Mesenchymal stem cell (in vitro differentiated cells and primary cell): Measurements from ENCODE around the gene GDPD1.
"Not testable (repeated sequence)": the region's sequence is repeated elsewhere in the genome, so short reads cannot be mapped to it uniquely, and the experiment has no call there.

Experiments used
- DNase-seq: peaks from one replicate; pipeline ENCODE4 v3.0.0-alpha.2; 2013
- H2AFZ ChIP-seq: one replicate; pipeline ENCODE4 v1.6.1; 2013; ENCODE audit warnings: low read depth, mild to moderate bottlenecking, control low read depth, inconsistent platforms, low read length, moderate library complexity
- H2AK5ac ChIP-seq: 2 replicates; pipeline ENCODE4 v1.6.1; 2013; ENCODE audit warnings: low read length, moderate library complexity, mild to moderate bottlenecking, inconsistent platforms; ENCODE audit not compliant: severe bottlenecking
- H2BK120ac ChIP-seq: one replicate; pipeline ENCODE4 v1.6.1; 2013; ENCODE audit warnings: low read depth, mild to moderate bottlenecking, inconsistent platforms, low read length, moderate library complexity
- H2BK12ac ChIP-seq, 2 experiments: one replicate each; pipeline ENCODE4 v1.6.1; 2013; ENCODE audit warnings: inconsistent platforms in 2 of 2, low read length in 2 of 2, mild to moderate bottlenecking in 2 of 2, moderate library complexity in 2 of 2, control low read depth in 1 of 2
- H2BK15ac ChIP-seq: one replicate; pipeline ENCODE4 v1.6.1; 2013; ENCODE audit warnings: mild to moderate bottlenecking, low read depth, inconsistent platforms; ENCODE audit not compliant: poor library complexity, severe bottlenecking
- H2BK5ac ChIP-seq: 2 replicates; pipeline ENCODE4 v1.6.1; 2013; ENCODE audit warnings: low read depth, mild to moderate bottlenecking, low read length, control low read depth, inconsistent platforms; ENCODE audit not compliant: poor library complexity, severe bottlenecking
- H3K14ac ChIP-seq, 2 experiments: one replicate each; pipeline ENCODE4 v1.6.1; 2013; ENCODE audit warnings: inconsistent platforms in 2 of 2, low read length in 2 of 2, control low read depth in 1 of 2, mild to moderate bottlenecking in 1 of 2, moderate library complexity in 1 of 2
- H3K18ac ChIP-seq, 2 experiments: one replicate each; pipeline ENCODE4 v1.6.1; 2013; ENCODE audit warnings: inconsistent platforms in 2 of 2, low read length in 2 of 2, control low read depth in 1 of 2, low read depth in 1 of 2, mild to moderate bottlenecking in 1 of 2
- H3K23ac ChIP-seq, 2 experiments: one replicate each; pipeline ENCODE4 v1.6.1; 2013; ENCODE audit warnings: inconsistent platforms in 2 of 2, low read length in 2 of 2, mild to moderate bottlenecking in 2 of 2, moderate library complexity in 2 of 2, control low read depth in 1 of 2
- H3K27ac ChIP-seq: 2 replicates; pipeline ENCODE4 v1.5.1; 2013; ENCODE audit warnings: mild to moderate bottlenecking, moderate library complexity, low read length, control low read depth, inconsistent platforms; ENCODE audit not compliant: poor library complexity, severe bottlenecking
- H3K27me3 ChIP-seq, 2 experiments: 2 replicates each; pipeline versions ENCODE4 v1.6.1 to v1.7.0; 2013; ENCODE audit warnings: low read length in 2 of 2, mild to moderate bottlenecking in 2 of 2, moderate library complexity in 2 of 2, control low read depth in 1 of 2, inconsistent platforms in 1 of 2; ENCODE audit not compliant: control insufficient read depth in 1 of 2, insufficient read depth in 1 of 2
- H3K36me3 ChIP-seq, 2 experiments: 2 replicates each; pipeline versions ENCODE4 v1.6.1 to v1.7.0; 2013; ENCODE audit warnings: low read length in 2 of 2, control low read depth in 1 of 2, inconsistent platforms in 1 of 2, low read depth in 1 of 2, mild to moderate bottlenecking in 1 of 2; ENCODE audit not compliant: insufficient read depth in 2 of 2, control insufficient read depth in 1 of 2
- H3K4ac ChIP-seq, 2 experiments: one replicate each; pipeline ENCODE4 v1.6.1; 2013; ENCODE audit warnings: inconsistent platforms in 2 of 2, low read length in 2 of 2, mild to moderate bottlenecking in 2 of 2, moderate library complexity in 2 of 2, control low read depth in 1 of 2, low read depth in 1 of 2
- H3K4me1 ChIP-seq: 2 replicates; pipeline ENCODE4 v1.6.1; 2013; ENCODE audit warnings: low read depth, low read length, control low read depth; ENCODE audit not compliant: control insufficient read depth, insufficient read depth
- H3K4me2 ChIP-seq: 2 replicates; pipeline ENCODE4 v1.6.1; 2013; ENCODE audit warnings: low read length, mild to moderate bottlenecking, inconsistent platforms; ENCODE audit not compliant: poor library complexity, severe bottlenecking
- H3K4me3 ChIP-seq, 2 experiments: 2 replicates each; pipeline versions ENCODE4 v1.5.1 to v1.7.0; 2013; ENCODE audit warnings: low read length in 2 of 2, mild to moderate bottlenecking in 2 of 2, control low read depth in 1 of 2, low read depth in 1 of 2; ENCODE audit not compliant: insufficient read depth in 1 of 2
- H3K79me1 ChIP-seq: replicated peaks from 2 replicates; pipeline ENCODE4 v1.6.1; 2013; ENCODE audit warnings: mild to moderate bottlenecking, control low read depth, low read length, inconsistent platforms; ENCODE audit not compliant: poor library complexity, severe bottlenecking
- H3K9ac ChIP-seq: 2 replicates; pipeline ENCODE4 v1.7.0; 2013; ENCODE audit warnings: mild to moderate bottlenecking, low read length, moderate library complexity
- H3K9me3 ChIP-seq: 2 replicates; pipeline ENCODE4 v1.7.0; 2013; ENCODE audit warnings: mild to moderate bottlenecking, low read length; ENCODE audit not compliant: control insufficient read depth
- H4K8ac ChIP-seq: one replicate; pipeline ENCODE4 v1.6.1; 2013; ENCODE audit warnings: inconsistent platforms, mild to moderate bottlenecking, low read length, moderate library complexity
- H4K91ac ChIP-seq: one replicate; pipeline ENCODE4 v1.6.1; 2013; ENCODE audit warnings: mild to moderate bottlenecking, low read length, inconsistent platforms
- whole genome bisulfite sequencing: methylation state at CpG from one replicate; pipeline ENCODE4 v1.1.7; 2013; ENCODE audit warnings: mixed read lengths; 5-methylcytosine and 5-hydroxymethylcytosine counted together

Gene GDPD1

DNA sequence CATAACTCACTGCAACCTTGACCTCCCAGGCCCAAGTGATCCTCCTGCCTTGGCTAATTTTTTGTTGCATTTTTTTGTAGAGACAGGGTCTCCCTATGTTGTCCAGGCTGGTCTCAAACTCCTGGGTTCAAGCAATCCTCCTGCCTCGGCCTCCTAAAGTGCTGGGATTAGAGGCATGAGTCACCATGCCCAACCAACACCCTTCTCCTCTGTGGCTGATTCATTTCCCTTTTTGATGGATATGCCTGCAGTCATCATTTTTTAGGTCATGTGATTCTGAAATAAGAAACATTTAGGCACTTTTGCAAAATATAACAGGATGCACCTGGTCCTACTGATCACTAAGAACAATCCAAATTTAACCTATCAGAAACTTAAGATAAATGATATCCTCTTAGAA, 67.1 kb downstream of the GDPD1 start:
- Histone ChIP-seq H3K4me3 (no peak overlapping the region), H3K27me3 (no peaks in the 10 kb centered on the region), H3K9me3 (no peaks in the 10 kb centered on the region), H3K4me2 (no peak overlapping the region), H4K91ac (no peak overlapping the region), H3K4me1 (no peaks in the 10 kb centered on the region), H3K27ac (no peak overlapping the region), H3K4ac (no peak overlapping the region), H2BK5ac (no peak overlapping the region), H2BK12ac (no peak overlapping the region), H2BK15ac (no peak overlapping the region), H3K14ac (no peak overlapping the region), H2BK120ac (no peak overlapping the region), H4K8ac (no peak overlapping the region), H3K18ac (no peak overlapping the region), H3K23ac (no peak overlapping the region), H3K36me3 (no peaks in the 10 kb centered on the region), H2AFZ (no peak overlapping the region), H2AK5ac (no peak overlapping the region), H3K9ac (no peak overlapping the region), H3K79me1 (no peaks in the 10 kb centered on the region)
- DNase-seq, result no peak
- 0% methylated on average over 1 of the region's 1 CpG for WGBS

DNA sequence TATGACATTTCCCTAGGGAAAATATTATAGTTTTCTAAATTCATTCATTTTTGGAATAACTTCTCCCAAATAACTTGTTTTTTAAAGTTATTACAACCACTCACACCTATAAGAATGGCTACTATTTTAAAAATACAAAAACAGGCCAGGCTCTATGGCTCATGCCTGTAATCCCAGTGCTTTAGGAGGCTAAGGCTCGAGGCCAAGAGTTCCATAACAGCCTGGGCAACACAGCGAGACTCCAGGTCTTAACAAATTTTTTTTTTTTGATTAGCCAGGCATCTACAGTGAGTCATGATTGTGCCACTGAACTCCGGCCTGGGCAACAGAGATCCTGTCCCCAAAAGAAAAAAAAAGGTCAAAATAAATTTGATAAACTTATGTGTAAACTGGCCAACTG, 67.6 kb downstream of the GDPD1 start:
- Histone ChIP-seq H2AK5ac (no peak overlapping the region), H4K91ac (no peak overlapping the region)

DNA sequence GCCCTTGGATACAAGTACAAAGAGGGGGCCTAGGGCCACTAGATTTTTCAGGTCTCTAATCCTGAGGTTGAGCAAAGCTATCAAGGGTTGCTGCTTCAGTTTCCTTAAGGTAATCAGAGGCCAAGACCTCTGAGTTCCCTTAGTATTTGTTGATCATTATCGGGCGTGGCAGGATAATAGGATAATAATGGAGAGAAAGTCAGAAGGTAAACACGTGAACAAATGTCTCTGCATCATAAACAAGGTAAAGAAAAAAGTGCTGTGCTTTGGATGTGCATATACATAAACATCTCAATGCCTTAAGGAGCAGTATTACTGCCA, 69.6 kb downstream of the GDPD1 start:
- H3K9me3 ChIP-seq, result no peaks in the 10 kb centered on the region
- no peak overlapping the region for H2BK5ac ChIP-seq
- H2BK15ac ChIP-seq, result no peak overlapping the region
- no peak overlapping the region for H2BK120ac ChIP-seq
- no peak overlapping the region for H3K23ac ChIP-seq
- no peak overlapping the region for H3K4me2 ChIP-seq
- no peak overlapping the region for H3K4ac ChIP-seq
- no peaks in the 10 kb centered on the region for H3K79me1 ChIP-seq
- no peak overlapping the region for H2AK5ac ChIP-seq
- no peak overlapping the region for H3K4me3 ChIP-seq
- H3K27me3 ChIP-seq, result no peaks in the 10 kb centered on the region
- H3K18ac ChIP-seq, result peak overlapping the region in 1 of 2 experiments; percentile 21
- no peak overlapping the region for H3K9ac ChIP-seq
- H3K36me3 ChIP-seq, result no peaks in the 10 kb centered on the region
- H4K91ac ChIP-seq, result no peak overlapping the region
- DNase-seq, result no peak
- no peak overlapping the region for H2BK12ac ChIP-seq
- no peak overlapping the region for H3K14ac ChIP-seq
- H3K4me1 ChIP-seq, result no peaks in the 10 kb centered on the region
- no peak overlapping the region for H3K27ac ChIP-seq
- peak overlapping the region; percentile 51 for H2AFZ ChIP-seq
- WGBS, result 30% methylated on average over 2 of the region's 3 CpGs
- H4K8ac ChIP-seq, result no peak overlapping the region

More for the DNA sequence above, 67.6 kb downstream of the GDPD1 start:
- H3K27me3 ChIP-seq, result no peaks in the 10 kb centered on the region
- no peaks in the 10 kb centered on the region for H3K4me1 ChIP-seq
- H3K9me3 ChIP-seq, result no peaks in the 10 kb centered on the region
- no peaks in the 10 kb centered on the region for H3K79me1 ChIP-seq
- no peak overlapping the region for H3K4me3 ChIP-seq
- H3K4ac ChIP-seq, result no peak overlapping the region
- H2AFZ ChIP-seq, result no peak overlapping the region
- H4K8ac ChIP-seq, result no peak overlapping the region
- no peak overlapping the region for H3K9ac ChIP-seq
- no peak overlapping the region for H2BK15ac ChIP-seq
- WGBS, result 72% methylated on average over 2 of the region's 3 CpGs
- H2BK5ac ChIP-seq, result no peak overlapping the region
- no peak overlapping the region for H3K4me2 ChIP-seq
- H3K23ac ChIP-seq, result no peak overlapping the region
- no peaks in the 10 kb centered on the region for H3K36me3 ChIP-seq
- H3K18ac ChIP-seq, result no peak overlapping the region
- no peak overlapping the region for H3K27ac ChIP-seq
- no peak for DNase-seq
- no peak overlapping the region for H2BK12ac ChIP-seq
- no peak overlapping the region for H3K14ac ChIP-seq
- H2BK120ac ChIP-seq, result no peak overlapping the region

DNA sequence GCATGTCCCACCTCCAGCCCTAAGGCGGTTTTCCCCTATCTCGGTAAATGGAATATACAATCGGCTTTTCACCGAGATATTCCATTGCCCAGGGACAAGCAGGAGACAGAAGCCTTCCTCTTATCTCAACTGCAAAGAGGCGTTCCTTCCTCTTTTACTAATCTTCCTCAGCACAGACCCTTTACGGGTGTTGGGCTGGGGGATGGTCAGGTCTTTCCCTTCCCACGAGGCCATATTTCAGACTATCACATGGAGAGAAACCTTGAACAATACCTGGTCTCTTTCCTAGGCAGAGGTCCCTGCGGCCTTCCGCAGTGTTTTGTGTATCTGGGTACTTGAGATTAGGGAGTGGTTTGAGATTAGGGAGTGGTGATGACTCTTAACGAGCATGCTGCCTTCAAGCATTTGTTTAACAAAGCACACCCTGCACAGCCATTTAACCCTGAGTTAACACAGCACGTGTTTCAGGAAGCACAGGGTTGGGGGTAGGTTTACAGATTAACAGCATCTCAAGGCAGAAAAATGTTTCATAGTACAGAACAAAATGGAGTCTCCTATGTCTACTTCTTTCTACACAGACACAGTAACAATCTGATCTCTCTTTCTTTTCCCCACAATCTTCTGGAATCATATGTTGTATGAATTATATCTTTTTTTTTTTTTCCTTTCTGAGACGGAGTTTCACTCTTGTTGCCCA, 70.1 kb downstream of the GDPD1 start:
- WGBS, result 28% methylated on average over 7 of the region's 12 CpGs
- not testable (repeated sequence) for H3K27ac ChIP-seq

More for the DNA sequence above, 70.1 kb downstream of the GDPD1 start:
- H3K4me1 ChIP-seq, DNase-seq, H3K4me2 ChIP-seq, H3K23ac ChIP-seq, H4K91ac ChIP-seq, H2AK5ac ChIP-seq, H2BK15ac ChIP-seq, H2BK120ac ChIP-seq, H2BK5ac ChIP-seq, H3K27me3 ChIP-seq, H3K4ac ChIP-seq, H3K9me3 ChIP-seq, H3K4me3 ChIP-seq, H2BK12ac ChIP-seq, H3K14ac ChIP-seq, H4K8ac ChIP-seq, H3K79me1 ChIP-seq, H3K9ac ChIP-seq, H3K36me3 ChIP-seq: not testable (repeated sequence)
- peak overlapping the region in 1 of 2 experiments; percentile 21 for H3K18ac ChIP-seq
- peak overlapping the region; percentile 51 for H2AFZ ChIP-seq
